22Rv1 (cell line): ENCODE data around the gene GNG14.

Source experiments
- ZFX ChIP-seq: fragments of 450-650 bp; IDR thresholded peaks from 2 replicates; pipeline ENCODE4 v1.6.1; 2017; ENCODE audit warnings: antibody characterized with exemption, borderline replicate concordance
- TF ChIP-seq, protein P1 (sequence below): fragments of 450-650 bp; IDR thresholded peaks from 2 replicates; pipeline ENCODE4 v1.5.1; 2017; ENCODE audit warnings: mild to moderate bottlenecking

DNA sequence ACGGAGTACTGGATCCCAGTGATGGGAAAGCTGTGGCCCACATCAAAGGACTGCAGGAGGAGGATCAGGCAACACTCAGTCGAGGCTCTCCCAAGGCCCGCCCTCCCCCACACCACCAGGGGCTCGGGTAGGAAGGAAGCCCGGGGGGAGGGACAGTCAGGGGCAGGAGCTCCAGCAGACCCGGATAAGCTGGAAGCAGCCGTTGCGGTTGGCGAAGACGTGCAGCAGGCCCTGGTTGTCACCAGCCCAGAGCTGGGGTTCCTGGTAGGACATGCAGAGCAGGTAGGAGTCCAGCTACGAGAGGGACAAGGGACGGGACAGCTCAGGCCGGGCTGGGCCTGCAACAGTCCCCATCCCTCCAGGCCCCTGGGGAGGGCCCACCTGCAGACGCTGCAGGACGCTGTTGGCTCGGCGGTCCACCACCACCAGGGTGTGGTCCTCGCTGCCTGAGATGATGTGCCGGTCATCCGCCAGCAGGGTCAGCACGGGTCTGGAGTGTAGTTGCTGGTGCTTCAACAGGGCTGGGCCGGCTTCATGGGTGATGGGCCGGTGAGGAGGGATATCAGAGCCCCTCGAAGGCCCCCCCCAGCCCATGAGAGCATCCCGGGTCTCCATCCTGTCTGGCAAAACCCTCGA lies 1.9 kb downstream of the GNG14 start:
- TF ChIP-seq, protein P1, sequence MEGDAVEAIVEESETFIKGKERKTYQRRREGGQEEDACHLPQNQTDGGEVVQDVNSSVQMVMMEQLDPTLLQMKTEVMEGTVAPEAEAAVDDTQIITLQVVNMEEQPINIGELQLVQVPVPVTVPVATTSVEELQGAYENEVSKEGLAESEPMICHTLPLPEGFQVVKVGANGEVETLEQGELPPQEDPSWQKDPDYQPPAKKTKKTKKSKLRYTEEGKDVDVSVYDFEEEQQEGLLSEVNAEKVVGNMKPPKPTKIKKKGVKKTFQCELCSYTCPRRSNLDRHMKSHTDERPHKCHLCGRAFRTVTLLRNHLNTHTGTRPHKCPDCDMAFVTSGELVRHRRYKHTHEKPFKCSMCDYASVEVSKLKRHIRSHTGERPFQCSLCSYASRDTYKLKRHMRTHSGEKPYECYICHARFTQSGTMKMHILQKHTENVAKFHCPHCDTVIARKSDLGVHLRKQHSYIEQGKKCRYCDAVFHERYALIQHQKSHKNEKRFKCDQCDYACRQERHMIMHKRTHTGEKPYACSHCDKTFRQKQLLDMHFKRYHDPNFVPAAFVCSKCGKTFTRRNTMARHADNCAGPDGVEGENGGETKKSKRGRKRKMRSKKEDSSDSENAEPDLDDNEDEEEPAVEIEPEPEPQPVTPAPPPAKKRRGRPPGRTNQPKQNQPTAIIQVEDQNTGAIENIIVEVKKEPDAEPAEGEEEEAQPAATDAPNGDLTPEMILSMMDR, result no peak
- no peak for TF ChIP-seq ZFX
